HepG2 (cell line): ENCODE measurements around the gene BCAS3. TPM values are rescaled to one million over a fixed set of nuclear protein-coding genes. Genes with fewer than 3 reads are reported as not detected.

Experiments
- CSRNP1 ChIP-seq: sonication (generic); formaldehyde crosslinking; IDR thresholded peaks from 2 replicates; pipeline ENCODE4 v1.8.1; 2023; ENCODE audit warnings: mild to moderate bottlenecking, missing genetic modification reagents
- HMG20B ChIP-seq: conservative IDR thresholded peaks from 2 replicates; pipeline ENCODE4 v1.6.1; 2016; ENCODE audit warnings: missing genetic modification reagents, missing compliant biosample characterization
- HMGXB3 ChIP-seq: sonication (generic); formaldehyde crosslinking; IDR thresholded peaks from 2 replicates; pipeline ENCODE4 v1.4.0; 2020; ENCODE audit warnings: missing genetic modification reagents, borderline replicate concordance
- HNF4G ChIP-seq, 2 experiments: sonication (generic) in 1 of 2; formaldehyde crosslinking in 1 of 2; IDR thresholded peaks; 2 replicates each; pipeline versions ENCODE4 v1.4.0 to v1.6.1; 2011 to 2020; ENCODE audit warnings: borderline replicate concordance in 2 of 2, low read depth in 2 of 2, mild to moderate bottlenecking in 2 of 2, low read length in 1 of 2, missing genetic modification reagents in 1 of 2, moderate library complexity in 1 of 2
- NFE2 ChIP-seq: sonication (generic); formaldehyde crosslinking; IDR thresholded peaks from 2 replicates; pipeline ENCODE4 v1.4.0; 2020; ENCODE audit warnings: missing genetic modification reagents
- RFX5 ChIP-seq: IDR thresholded peaks from 2 replicates; pipeline ENCODE4 v1.6.1; 2011; ENCODE audit warnings: low read depth, low read length, improper control_type of control experiment
- RFXAP ChIP-seq: sonication (generic); formaldehyde crosslinking; IDR thresholded peaks from 2 replicates; pipeline ENCODE4 v1.4.0; 2020; ENCODE audit warnings: missing genetic modification reagents, borderline replicate concordance
- SCMH1 ChIP-seq: sonication (generic); formaldehyde crosslinking; IDR thresholded peaks from 2 replicates; pipeline ENCODE4 v1.9.0; 2021; ENCODE audit warnings: missing genetic modification reagents, mild to moderate bottlenecking, borderline replicate concordance
- SOX13 ChIP-seq, 3 experiments: fragments of 450-650 bp in 1 of 3; sonication (generic) in 1 of 3; formaldehyde crosslinking in 1 of 3; IDR thresholded peaks in 2 of 3; conservative IDR thresholded peaks in 1 of 3; 2 replicates each; pipeline versions ENCODE4 v1.5.0 to v1.6.1; 2016 to 2020; ENCODE audit warnings: antibody characterized with exemption in 1 of 3, mild to moderate bottlenecking in 1 of 3, missing compliant biosample characterization in 1 of 3, missing genetic modification reagents in 1 of 3, moderate library complexity in 1 of 3
- TCF12 ChIP-seq, 2 experiments: fragments of 450-650 bp in 1 of 2; sonication (generic) in 1 of 2; formaldehyde crosslinking in 1 of 2; IDR thresholded peaks; 2 replicates each; pipeline versions ENCODE4 v1.6.1 to v1.8.0; 2017 to 2022; ENCODE audit warnings: antibody characterized with exemption in 1 of 2, mild to moderate bottlenecking in 1 of 2, missing genetic modification reagents in 1 of 2, moderate library complexity in 1 of 2
- TP53 ChIP-seq: sonication (generic); formaldehyde crosslinking; conservative IDR thresholded peaks from 2 replicates; pipeline ENCODE4 v1.4.0; 2020; ENCODE audit warnings: missing genetic modification reagents
- ZFAT ChIP-seq: sonication (generic); formaldehyde crosslinking; conservative IDR thresholded peaks from 2 replicates; pipeline ENCODE4 v1.8.1; 2023; ENCODE audit warnings: missing genetic modification reagents, inconsistent platforms
- ZNF468 ChIP-seq: sonication (generic); formaldehyde crosslinking; IDR thresholded peaks from 2 replicates; pipeline ENCODE4 v1.8.0; 2022; ENCODE audit warnings: mild to moderate bottlenecking, moderate library complexity, missing genetic modification reagents
- ZNF552 ChIP-seq: sonication (generic); formaldehyde crosslinking; IDR thresholded peaks from 2 replicates; pipeline ENCODE4 v1.9.0; 2022; ENCODE audit warnings: missing genetic modification reagents, mild to moderate bottlenecking, borderline replicate concordance
- ZNF574 ChIP-seq: sonication (generic); formaldehyde crosslinking; IDR thresholded peaks from 2 replicates; pipeline ENCODE4 v1.4.0; 2020; ENCODE audit warnings: missing genetic modification reagents
- ZNF737 ChIP-seq: sonication (generic); formaldehyde crosslinking; IDR thresholded peaks from 2 replicates; pipeline ENCODE4 v1.5.0; 2020; ENCODE audit warnings: missing genetic modification reagents, mild to moderate bottlenecking, borderline replicate concordance
- ZNF83 ChIP-seq: sonication (generic); formaldehyde crosslinking; IDR thresholded peaks from 2 replicates; pipeline ENCODE4 v1.4.0; 2020; ENCODE audit warnings: missing genetic modification reagents, mild to moderate bottlenecking, borderline replicate concordance
- ZSCAN29 ChIP-seq: sonication (generic); formaldehyde crosslinking; conservative IDR thresholded peaks from 2 replicates; pipeline ENCODE4 v1.4.0; 2020; ENCODE audit warnings: mild to moderate bottlenecking, missing genetic modification reagents
- polyA plus RNA-seq, 8 experiments: library from polyadenylated mRNA; depleted of rRNA in 3 of 8; stranded (reverse) in 7 of 8; unstranded in 1 of 8; fragments of >200 nt; fragmentation: Illumina TruSeq in 4 of 8; extraction: Trizol in 4 of 8; gene quantifications; 2 replicates each; pipeline versions ENCODE4 v1.2.1 to v1.2.3, GENCODE V29; 2011 to 2016; ENCODE audit warnings: low read depth in 4 of 8, missing spikeins in 1 of 8, mixed read lengths in 1 of 8; ENCODE audit not compliant: insufficient read depth in 1 of 8
- total RNA-seq, 5 experiments: library from RNA; depleted of rRNA; stranded (reverse); fragments of >200 nt; fragmentation: Illumina TruSeq; extraction: Trizol; gene quantifications; 2 replicates each; pipeline ENCODE4 v1.2.3, GENCODE V29; 2016; ENCODE audit warnings: low read depth in 1 of 5

The BCAS3 gene
- total and polyA plus RNA-seq, 2 of the 13 experiments (the other 11 are each of a cell fraction or from before 2014, with no cell fraction given): 10.7 to 11.2 TPM

GRCh38 chr17:61366715-61367413, 689.2 kb downstream of the BCAS3 start (continued):
- TF ChIP-seq TP53 (CRISPR knock-in tag): 0 out of 2 replicates have a peak, but pooled peaks have one; percentile 14
- no peak; the same call in 1 of the 2 replicates for TF ChIP-seq ZNF737
- TF ChIP-seq ZNF574 (CRISPR knock-in tag): peak; percentile 78
- TF ChIP-seq ZNF552 (CRISPR knock-in tag): no peak
- TF ChIP-seq RFXAP: peak; percentile 87; the same call in 1 of the 2 replicates
- TF ChIP-seq ZSCAN29 (CRISPR knock-in tag): peak; percentile 85; the same call in 1 of the 2 replicates
- no peak for TF ChIP-seq SCMH1 (CRISPR knock-in tag)
- TF ChIP-seq HMG20B (CRISPR knock-in tag): peak; percentile 79; the same call in 1 of the 2 replicates
- 0 out of 2 replicates have a peak, but pooled peaks have one; percentile 46 for TF ChIP-seq CSRNP1 (CRISPR knock-in tag)
- TF ChIP-seq ZFAT: no peak
- TF ChIP-seq NFE2 (CRISPR knock-in tag): no peak
- peak; percentile 37; the same call in 1 of the 2 replicates for TF ChIP-seq SOX13 (IDR thresholded peaks at IDR 0.05)
- peak in 1 of 2 experiments; percentile 91; a peak in 2 of 4 replicates for TF ChIP-seq SOX13 (CRISPR knock-in tag; conservative IDR thresholded peaks at IDR 0.05 in 1 of 2, IDR thresholded peaks at IDR 0.05 in 1 of 2)
- TF ChIP-seq ZNF83 (CRISPR knock-in tag): no peak; the same call in 1 of the 2 replicates
- TF ChIP-seq ZNF468 (CRISPR knock-in tag): no peak
- peak; percentile 88; the same call in 1 of the 2 replicates for TF ChIP-seq HMGXB3 (CRISPR knock-in tag)
- no peak for TF ChIP-seq HNF4G (IDR thresholded peaks at IDR 0.05; ENCODE audit: borderline replicate concordance, low read depth, low read length)
- peak; percentile 65; the same call in 1 of the 2 replicates for TF ChIP-seq HNF4G (CRISPR knock-in tag; IDR thresholded peaks at IDR 0.05; ENCODE audit: borderline replicate concordance, low read depth)
- no peak for TF ChIP-seq RFX5
- no peak for TF ChIP-seq TCF12 (IDR thresholded peaks at IDR 0.05)
- TF ChIP-seq TCF12 (CRISPR knock-in tag; IDR thresholded peaks at IDR 0.05): peak; percentile 41; the same call in 1 of the 2 replicates
